Measurements from ENCODE around the gene LMX1B.

The LMX1B gene

GRCh38 chr9:126700296-126700695 lies 86.6 kb downstream of the LMX1B start:
- Histone ChIP-seq H3K27me3 (peaks cover 0 to 5% (median 0%) of the 10 kb centered on the region in 11 experiments; a peak in 1 of 22 replicates), H3K9ac (no peak overlapping the region), H3K9me3 (replicated peaks in 1 of 11) (no peaks in the 10 kb centered on the region), H3K36me3 (no peaks in the 10 kb centered on the region), H3K4me3 (no peak overlapping the region), H3K4me2 (no peak overlapping the region), H3K4me1 (peaks cover 0 to 15% (median 10%) of the 10 kb centered on the region in 10 experiments; a peak in 13 of 20 replicates), H3K27ac (no peak overlapping the region), H4K20me1 (peaks cover 0 to 35% (median 0%) of the 10 kb centered on the region in 11 experiments; a peak in 4 of 22 replicates)
- no peak for TF ChIP-seq Cebpa-rat (IDR thresholded peaks at IDR 0.05)

DNA sequence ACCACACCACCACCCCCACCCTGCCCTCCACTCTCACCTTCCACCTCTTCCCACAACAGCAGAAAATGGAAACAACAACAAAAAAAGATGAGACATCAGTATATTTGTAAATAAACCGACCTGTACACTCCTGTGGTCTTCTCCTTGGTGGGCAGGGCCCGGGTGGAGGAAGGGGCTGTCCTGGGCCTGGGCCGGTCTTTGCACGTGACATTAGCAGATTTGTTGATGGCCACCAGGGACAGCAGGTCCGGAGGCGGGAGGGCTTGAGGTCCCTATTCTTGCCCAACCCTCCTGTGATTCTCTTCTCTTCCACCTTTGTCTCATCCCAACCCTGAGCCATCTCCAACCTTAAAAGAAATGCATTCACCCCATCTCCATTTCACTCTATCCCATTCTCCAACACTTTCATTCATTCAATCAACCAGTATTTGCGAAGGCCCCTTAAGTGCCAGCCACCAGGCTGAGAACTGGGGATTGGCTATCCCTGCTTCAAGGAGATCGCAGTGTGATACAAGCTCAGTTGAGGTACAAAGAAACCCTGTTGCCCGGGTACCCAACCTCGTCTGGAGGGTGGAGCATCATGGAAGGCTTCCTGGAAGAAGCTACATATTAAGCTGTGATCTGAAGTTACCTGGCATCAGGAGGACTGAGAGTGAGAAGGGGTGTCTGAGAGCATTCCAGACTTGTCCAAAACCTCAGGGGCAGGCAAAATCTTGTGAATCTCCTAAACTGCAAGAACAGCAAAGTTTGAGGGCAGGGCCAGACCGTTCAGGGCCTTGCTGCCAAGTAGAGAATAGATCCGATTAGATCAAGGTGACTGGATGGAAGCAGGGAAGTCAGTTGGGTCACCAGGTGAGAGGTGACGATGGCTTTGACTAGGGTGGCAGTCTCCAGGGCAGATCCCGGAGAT lies 87.4 kb downstream of the LMX1B start:
- Histone ChIP-seq H3K27me3 (peaks cover 0 to 5% (median 0%) of the 10 kb centered on the region in 11 experiments; a peak in 1 of 22 replicates), H4K20me1 (peaks cover 0 to 32% (median 0%) of the 10 kb centered on the region in 11 experiments; a peak in 4 of 22 replicates), H3K36me3 (no peaks in the 10 kb centered on the region), H3K9ac (no peak overlapping the region), H3K9me3 (replicated peaks in 1 of 11) (no peaks in the 10 kb centered on the region), H3K4me2 (no peak overlapping the region), H3K4me1 (peaks cover 2 to 21% (median 17%) of the 10 kb centered on the region in 10 experiments; a peak in 16 of 20 replicates), H3K27ac (no peak overlapping the region), H3K4me3 (no peak overlapping the region)
- no peak for TF ChIP-seq Cebpa-rat (IDR thresholded peaks at IDR 0.05)

DNA sequence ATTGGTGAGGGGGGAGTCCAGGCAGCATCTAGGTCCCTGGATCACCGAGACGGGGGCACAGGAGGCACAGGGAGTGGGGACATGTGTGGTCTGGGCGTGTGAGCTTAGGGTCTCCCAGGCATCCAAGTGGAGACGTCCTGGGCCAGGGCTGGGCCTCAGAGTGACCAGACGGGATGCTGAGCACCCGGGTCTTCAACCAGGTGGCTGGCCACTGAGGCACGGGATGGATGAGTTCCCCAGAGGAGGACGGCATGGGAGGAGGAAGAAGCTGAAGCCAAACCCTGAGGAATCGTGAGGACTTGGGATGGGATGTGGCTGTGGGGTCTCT lies 88.0 kb downstream of the LMX1B start:
- no peak overlapping the region for H3K4me2 ChIP-seq
- peaks cover 4 to 23% (median 19%) of the 10 kb centered on the region in 10 experiments; a peak in 16 of 20 replicates for H3K4me1 ChIP-seq
- H3K9me3 ChIP-seq (replicated peaks in 1 of 11): no peaks in the 10 kb centered on the region
- TF ChIP-seq Cebpa-rat (IDR thresholded peaks at IDR 0.05): no peak
- H3K27ac ChIP-seq: no peak overlapping the region
- H3K4me3 ChIP-seq: no peak overlapping the region
- no peak overlapping the region for H3K9ac ChIP-seq
- peaks cover 0 to 32% (median 0%) of the 10 kb centered on the region in 11 experiments; a peak in 4 of 22 replicates for H4K20me1 ChIP-seq
- no peaks in the 10 kb centered on the region for H3K36me3 ChIP-seq
- peaks cover 0 to 5% (median 0%) of the 10 kb centered on the region in 11 experiments; a peak in 1 of 22 replicates for H3K27me3 ChIP-seq

- no peaks in the 10 kb centered on the region for H3K36me3 ChIP-seq
- H3K4me1 ChIP-seq: peaks cover 4 to 23% (median 19%) of the 10 kb centered on the region in 10 experiments; a peak in 16 of 20 replicates
- no peak overlapping the region for H3K9ac ChIP-seq
- peaks cover 0 to 5% (median 0%) of the 10 kb centered on the region in 11 experiments; a peak in 1 of 22 replicates for H3K27me3 ChIP-seq
- TF ChIP-seq Cebpa-rat (IDR thresholded peaks at IDR 0.05): no peak
- no peak overlapping the region for H3K4me3 ChIP-seq
- peaks cover 0 to 26% (median 0%) of the 10 kb centered on the region in 11 experiments; a peak in 4 of 22 replicates for H4K20me1 ChIP-seq
- H3K4me2 ChIP-seq: no peak overlapping the region
- H3K9me3 ChIP-seq (replicated peaks in 1 of 11): no peaks in the 10 kb centered on the region
- H3K27ac ChIP-seq: no peak overlapping the region
These were observed 88.6 kb downstream of the LMX1B start for GRCh38 chr9:126702151-126703001.

- Histone ChIP-seq H4K20me1 (peaks cover 0 to 24% (median 0%) of the 10 kb centered on the region in 11 experiments; a peak in 4 of 22 replicates), H3K4me3 (no peak overlapping the region), H3K9ac (no peak overlapping the region), H3K9me3 (replicated peaks in 1 of 11) (no peaks in the 10 kb centered on the region), H3K27ac (no peak overlapping the region), H3K4me2 (no peak overlapping the region), H3K27me3 (peaks cover 0 to 5% (median 0%) of the 10 kb centered on the region in 11 experiments; a peak in 1 of 22 replicates), H3K36me3 (no peaks in the 10 kb centered on the region), H3K4me1 (peaks cover 4 to 23% (median 19%) of the 10 kb centered on the region in 10 experiments; a peak in 16 of 20 replicates)
- TF ChIP-seq Cebpa-rat (IDR thresholded peaks at IDR 0.05): no peak
These were observed 89.5 kb downstream of the LMX1B start for GRCh38 chr9:126703002-126703865.

GRCh38 chr9:126703866-126704156 lies 90.1 kb downstream of the LMX1B start:
- H3K9ac ChIP-seq: 0 out of 22 replicates have a peak overlapping the region, but pooled peaks of 1 of the 11 experiments have one; percentile 12
- peak overlapping the region in 3 of 11 experiments; percentile 80 to 90 (median 85); a peak in 3 of 22 replicates for H3K4me2 ChIP-seq
- H3K4me3 ChIP-seq: no peak overlapping the region
- H3K36me3 ChIP-seq: no peaks in the 10 kb centered on the region
- H3K27me3 ChIP-seq: peaks cover 0 to 5% (median 0%) of the 10 kb centered on the region in 11 experiments; a peak in 1 of 22 replicates
- no peak overlapping the region for H3K27ac ChIP-seq
- no peak for TF ChIP-seq Cebpa-rat (IDR thresholded peaks at IDR 0.05)
- peaks cover 0 to 24% (median 0%) of the 10 kb centered on the region in 11 experiments; a peak in 4 of 22 replicates for H4K20me1 ChIP-seq
- H3K9me3 ChIP-seq (replicated peaks in 1 of 11): no peaks in the 10 kb centered on the region
- H3K4me1 ChIP-seq: peaks cover 4 to 27% (median 19%) of the 10 kb centered on the region in 10 experiments; a peak in 16 of 20 replicates

GRCh38 chr9:126704157-126704891 lies 90.6 kb downstream of the LMX1B start:
- peak overlapping the region in 2 of 11 experiments; percentile 9 to 12; a peak in 2 of 22 replicates for H3K9ac ChIP-seq
- peak overlapping the region in 8 of 11 experiments; percentile 42 to 90 (median 70); a peak in 12 of 22 replicates for H3K4me2 ChIP-seq
- H3K4me1 ChIP-seq: peaks cover 4 to 27% (median 19%) of the 10 kb centered on the region in 10 experiments; a peak in 16 of 20 replicates
- no peak overlapping the region for H3K4me3 ChIP-seq
- peaks cover 0 to 18% (median 0%) of the 10 kb centered on the region in 11 experiments; a peak in 4 of 22 replicates for H4K20me1 ChIP-seq
- no peaks in the 10 kb centered on the region for H3K36me3 ChIP-seq
- H3K27me3 ChIP-seq: peaks cover 0 to 5% (median 0%) of the 10 kb centered on the region in 11 experiments; a peak in 1 of 22 replicates
- no peaks in the 10 kb centered on the region for H3K9me3 ChIP-seq (replicated peaks in 1 of 11)
- no peak for TF ChIP-seq Cebpa-rat (IDR thresholded peaks at IDR 0.05)
- H3K27ac ChIP-seq: no peak overlapping the region
